HG03378 (cell line): ENCODE data around the gene DNAJB5.

Experiments
- ATAC-seq: cut with Tn5 transposase; IDR thresholded peaks from one replicate; pipeline ENCODE4 v1.9.1; 2021; ENCODE audit warnings: mild to moderate bottlenecking, moderate library complexity; ENCODE audit not compliant: unreplicated experiment

The DNAJB5 gene

DNA sequence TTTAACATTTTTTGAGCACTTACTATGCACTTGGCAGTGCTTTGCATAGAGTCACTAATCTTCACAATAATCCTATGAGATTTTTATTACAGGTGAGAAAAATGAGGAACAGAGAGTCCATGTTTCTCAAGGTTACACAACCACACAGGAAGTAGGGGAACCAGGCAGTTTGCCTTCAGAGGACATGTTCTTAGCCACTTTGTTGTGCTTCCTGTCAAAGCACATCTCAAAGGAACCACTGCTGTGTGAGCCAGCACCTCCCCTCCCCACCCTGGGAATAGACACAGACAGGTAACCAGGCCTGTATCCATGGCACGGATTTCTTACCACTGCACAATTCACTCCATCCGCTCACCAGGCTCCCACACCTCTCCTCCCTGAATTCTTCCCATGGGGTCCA is 6.3 kb upstream of the DNAJB5 start:
- ATAC-seq: peak; percentile 55

DNA sequence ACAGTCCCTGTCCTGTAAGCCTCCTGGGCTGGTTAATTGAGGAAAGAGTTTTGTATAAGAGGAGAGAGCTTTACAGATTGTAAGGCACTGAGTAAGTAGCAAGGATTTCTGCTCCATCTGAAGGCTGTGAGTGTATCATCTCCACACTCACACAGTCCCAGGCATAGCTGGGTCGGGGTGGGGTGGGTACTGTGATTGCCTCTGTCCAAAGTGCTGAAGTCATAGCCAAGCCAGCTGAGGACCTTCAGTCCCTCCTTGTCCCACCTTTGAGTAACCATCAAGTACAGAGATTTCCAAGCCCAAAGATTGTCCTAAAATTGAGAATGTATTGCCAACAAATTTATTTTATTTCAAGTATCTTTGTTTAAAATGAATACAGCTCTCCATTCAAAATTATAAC is 5.5 kb upstream of the DNAJB5 start:
- ATAC-seq: no peak

DNA sequence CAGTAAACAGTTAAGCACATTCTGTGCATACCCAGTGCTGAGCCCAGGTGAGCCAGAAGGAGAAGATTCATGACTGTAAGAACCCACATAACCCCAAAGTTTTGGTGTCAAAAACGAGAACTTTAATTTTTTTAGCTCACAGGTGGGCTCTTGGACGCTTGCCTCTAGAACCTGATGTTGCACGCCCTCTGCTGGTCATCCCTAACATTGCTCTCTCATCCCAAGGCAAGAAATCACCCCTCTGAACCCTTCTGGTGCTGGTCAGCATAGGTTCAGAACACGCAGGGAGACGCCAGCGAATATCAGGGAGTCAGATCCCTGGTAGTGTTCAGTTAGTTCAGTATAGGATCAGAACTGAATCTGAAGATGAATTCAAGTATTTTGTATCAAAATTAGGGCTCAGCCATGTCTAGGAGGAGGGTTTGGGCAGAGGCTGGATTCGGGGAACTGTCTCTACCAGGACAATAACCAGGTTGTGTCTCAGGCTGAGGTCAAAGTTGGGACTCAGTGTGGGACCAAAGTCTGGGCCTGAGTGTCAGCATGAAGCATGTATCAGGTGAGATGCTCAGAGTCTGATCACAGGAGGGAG is 4.1 kb upstream of the DNAJB5 start:
- no peak for ATAC-seq

DNA sequence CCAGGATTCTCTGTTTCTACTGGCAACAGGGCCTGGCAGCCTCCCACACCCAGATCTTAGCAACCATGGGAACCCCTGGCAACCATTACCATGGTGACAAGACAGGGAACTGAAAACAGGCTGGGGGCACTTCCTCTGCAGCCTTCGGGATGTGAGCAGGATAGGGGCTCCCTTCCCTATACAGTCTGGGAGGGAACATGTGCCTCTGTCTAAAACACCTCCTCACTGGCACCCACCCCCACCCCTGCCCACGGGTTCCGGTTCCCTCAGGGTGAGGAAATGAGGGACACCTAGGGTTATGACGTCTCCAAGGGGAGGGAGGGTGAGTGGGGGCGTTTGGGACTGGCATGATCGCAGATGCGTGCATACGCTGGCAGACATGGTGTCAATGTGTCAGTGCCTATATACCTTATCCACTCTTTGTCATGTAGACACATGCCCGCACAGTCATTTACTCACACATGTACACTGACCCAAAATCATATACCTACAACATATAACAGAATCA is 3.0 kb upstream of the DNAJB5 start:
- ATAC-seq: no peak

DNA sequence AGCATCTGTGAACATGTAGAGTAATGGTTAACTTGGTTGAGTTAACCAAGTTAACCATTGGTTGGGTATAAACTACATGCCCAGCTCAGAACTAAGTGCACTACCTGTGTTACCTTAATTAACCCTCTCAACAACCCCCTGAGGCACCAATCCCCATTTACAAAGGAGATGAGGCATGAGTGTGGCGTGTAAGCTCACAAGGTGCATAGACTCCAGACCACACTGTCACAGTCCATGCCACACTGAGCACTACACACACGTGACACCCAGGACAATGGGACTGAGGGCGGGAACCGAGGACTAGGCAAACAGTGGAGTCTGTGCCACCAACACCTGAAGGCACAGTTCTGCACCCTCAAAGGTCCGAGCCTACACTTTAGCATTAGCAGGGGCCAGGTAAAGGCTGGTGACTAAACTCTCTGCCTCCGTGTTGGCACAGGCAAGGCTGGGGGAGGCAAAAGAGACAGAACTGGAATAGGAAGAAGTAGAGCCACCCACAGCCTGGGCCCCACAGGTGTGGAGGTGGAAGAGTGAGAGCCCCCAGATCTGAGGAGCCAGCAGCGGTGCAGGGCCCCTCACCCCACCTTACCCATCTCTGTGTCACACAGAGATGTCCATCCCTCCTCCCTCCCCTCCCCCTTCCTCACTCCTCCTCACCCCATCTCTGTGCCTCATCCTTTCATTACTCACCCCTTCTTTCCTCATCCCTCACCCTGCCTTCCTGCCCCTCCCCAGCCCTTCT is 2.2 kb upstream of the DNAJB5 start:
- no peak for ATAC-seq

DNA sequence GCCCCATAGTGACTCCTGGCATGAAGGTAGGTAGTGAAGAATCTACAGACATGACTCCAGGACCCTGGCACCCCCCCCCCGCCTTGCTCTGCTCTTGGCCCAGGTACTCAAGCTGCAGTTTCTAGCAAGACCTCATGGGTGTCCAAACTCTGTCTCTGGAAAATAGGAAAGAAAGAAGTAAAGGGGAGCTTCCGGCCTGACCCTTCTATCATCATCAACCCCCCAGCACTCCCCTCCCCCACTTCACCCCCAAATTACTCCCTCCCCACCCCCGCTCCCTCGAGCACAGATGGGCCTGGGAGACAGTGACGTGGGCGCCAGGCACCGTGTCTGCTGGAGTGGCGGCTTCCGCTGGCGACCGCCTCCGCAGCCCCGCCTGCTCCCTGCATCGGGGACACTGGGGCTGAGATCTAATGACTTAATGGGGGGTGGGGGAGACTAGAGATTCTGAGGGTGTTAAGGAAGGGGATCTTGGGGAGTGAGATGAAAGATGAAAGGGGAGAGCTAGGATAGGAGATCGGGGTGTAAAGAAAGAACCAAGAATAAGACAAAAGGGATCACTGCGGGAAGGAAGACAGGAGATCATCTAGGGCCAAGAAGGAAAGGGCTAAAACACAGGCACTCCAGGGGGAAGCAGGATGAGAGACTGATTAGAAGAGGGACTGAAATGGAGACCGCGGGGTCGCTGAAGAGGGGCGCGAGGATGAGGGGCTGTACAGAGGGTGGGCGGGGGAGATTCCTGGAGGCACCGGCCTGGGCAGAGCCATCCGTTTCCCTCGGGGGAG is 1.1 kb upstream of the DNAJB5 start:
- ATAC-seq: no peak

DNA sequence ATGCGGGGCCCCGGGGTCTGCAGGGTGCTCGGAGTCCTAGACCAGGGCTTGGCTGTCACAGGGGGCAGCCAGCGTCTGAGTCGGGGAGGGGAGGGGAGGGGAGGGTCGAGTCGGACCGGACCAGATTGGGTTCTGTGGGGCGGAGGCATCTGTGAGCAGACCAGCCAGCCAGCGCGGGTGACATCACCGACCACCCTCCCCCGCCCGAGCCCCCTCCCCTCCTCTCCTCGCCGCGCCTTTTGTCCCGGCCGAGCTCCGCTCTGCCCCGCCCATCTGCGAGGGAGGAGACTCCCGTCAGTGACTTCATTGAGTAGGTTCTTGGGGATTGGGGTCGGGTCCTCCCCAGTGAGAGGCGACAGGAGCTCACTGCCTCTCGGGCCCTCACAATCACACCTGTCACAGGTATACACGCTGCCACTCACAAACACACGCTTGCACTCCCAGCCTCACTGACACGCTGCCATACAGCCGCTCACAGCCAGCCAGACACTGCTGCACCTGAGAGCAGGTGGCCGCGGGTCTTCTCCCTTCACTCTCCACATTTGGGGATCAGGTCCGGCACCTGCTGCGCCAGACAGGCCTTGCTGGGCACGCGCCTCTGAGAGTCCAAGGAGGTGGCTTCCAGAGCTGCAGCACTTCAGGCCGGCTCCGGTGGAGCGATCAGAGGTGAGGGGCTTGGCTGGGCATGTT is 546 bp downstream of the DNAJB5 start:
- ATAC-seq: no peak

DNA sequence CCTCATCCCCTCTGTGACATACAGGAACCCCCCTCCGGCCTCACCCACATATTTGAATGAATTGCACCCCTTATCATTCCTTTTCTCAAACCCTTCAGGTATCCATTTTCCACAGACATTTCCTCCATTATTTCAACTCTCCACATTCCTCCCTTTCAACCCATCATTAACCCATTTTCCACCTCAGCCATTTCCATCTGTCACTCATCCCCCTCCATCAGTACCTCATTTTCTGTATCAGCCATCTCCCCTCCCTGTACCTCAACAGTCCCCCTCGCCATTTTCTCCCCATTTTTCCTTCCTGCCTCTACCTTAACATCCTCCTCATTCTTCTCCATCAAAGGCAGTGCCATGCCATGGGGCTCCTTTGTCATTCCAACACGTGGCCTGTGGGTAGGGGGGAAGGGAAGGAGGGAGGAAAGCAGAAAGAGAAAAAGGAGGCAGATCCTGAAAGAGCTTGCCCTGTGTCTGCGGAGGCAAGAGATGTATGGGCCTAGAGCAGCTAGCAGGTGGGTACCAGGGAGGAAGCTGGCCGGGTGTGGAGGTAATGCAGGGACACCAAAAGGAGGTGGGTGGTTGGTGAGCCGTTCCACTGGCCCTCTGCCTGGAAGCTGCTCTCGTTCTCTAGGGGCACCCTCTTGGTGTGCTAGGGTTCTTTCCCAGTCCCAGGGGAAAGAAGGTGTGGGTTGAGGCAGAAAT is 1.5 kb downstream of the DNAJB5 start:
- no peak for ATAC-seq

DNA sequence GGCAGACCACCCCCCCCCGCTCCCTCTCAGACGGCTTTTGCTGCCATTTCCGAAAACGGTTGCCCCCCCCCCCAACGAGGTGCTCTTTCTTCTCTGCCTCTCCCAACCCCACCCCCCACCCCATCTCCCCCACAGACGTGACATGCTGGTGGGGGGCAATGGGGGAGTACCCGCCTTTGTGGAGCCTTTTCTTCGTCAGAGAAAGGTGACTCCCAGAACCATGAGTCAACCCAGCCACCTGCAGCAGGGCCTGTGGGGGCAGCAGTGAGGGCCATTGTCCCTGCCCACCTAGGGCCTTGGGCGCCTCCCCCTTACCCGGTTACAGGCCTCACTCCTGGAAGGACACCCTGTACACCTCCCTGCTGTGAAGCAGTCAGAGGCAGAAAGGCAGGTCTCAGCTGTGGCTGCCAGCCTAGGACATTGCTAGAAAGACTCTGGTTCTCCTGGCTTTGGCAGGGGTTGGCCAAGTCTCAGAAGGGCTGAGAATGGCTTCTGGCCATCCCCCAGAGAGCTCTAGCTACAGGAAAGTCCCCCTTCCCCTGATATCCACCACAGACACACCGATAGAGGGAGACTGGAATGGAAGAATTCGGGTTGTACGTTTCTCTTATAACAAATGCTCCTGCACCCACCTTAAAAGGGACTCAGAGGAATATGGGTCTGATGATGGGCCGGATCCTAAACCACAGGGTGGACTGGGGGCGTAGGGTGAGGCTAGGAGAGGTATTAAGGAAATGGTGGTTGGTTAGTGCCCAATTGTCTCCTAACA is 2.2 kb downstream of the DNAJB5 start:
- no peak for ATAC-seq

DNA sequence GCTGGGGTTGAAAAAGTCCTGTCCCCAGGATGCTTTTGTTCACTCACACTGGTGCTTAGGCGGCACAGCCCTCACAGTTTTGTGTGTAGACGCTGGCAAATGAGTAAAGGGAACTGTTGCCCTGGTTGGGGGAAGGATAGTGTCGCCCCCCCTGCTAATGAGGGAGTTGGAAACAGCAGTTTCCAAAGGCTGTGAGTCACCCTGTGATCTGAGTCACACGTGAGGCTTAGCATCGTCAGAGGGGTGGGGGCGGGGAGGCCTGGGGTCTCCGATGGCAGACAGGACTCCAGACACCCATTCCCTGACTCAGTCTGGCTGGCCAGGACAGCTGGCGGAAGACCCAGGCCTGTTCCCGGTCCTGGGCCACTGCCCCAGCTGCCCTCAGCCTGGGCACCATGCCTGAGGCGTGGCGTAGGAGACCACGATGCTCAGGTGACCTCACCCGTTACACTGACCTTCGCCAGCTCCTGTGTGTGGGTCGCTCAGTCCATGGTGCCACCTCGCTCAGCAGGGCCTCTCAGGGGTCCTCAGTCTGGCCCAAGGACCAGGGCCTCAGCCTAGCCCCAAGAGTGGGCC is 2.9 kb downstream of the DNAJB5 start:
- no peak for ATAC-seq

DNA sequence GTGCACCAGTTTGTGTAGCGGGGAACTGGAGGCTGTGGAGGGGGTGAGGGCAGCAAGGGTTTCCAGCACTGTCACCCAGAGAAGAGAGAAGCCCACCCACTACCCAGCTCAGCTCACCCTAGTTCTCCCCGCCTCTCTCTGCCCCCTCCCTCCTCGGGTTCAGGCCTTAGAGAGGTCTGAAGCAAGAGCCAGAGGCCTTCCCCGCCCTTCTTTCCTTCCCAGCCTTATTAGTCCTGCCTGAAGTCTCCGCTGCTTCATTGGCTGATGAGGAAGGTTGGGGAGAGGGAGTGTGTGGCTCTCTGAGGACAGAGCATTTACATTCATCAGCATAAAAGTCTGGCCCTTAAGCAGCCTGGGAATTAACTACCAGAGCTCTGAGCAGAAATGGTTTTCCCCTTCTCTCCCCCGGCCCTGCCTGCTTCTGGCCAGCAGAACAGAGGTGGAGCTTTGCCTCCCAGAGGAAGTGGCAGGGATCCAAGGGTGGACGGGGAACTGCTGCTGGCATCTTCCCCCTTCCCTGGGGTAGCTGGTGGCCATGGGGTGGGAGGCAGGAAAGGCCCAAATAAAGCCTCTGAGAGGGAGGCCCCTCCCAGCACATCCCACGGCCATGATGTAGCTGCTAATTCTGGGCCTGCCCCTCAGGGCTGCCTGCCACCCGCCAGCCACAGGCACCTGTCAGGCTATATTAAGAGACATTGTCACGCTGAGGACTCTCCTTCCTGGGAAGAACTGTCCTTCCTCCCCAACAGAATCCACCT is 4.1 kb downstream of the DNAJB5 start:
- no peak for ATAC-seq

DNA sequence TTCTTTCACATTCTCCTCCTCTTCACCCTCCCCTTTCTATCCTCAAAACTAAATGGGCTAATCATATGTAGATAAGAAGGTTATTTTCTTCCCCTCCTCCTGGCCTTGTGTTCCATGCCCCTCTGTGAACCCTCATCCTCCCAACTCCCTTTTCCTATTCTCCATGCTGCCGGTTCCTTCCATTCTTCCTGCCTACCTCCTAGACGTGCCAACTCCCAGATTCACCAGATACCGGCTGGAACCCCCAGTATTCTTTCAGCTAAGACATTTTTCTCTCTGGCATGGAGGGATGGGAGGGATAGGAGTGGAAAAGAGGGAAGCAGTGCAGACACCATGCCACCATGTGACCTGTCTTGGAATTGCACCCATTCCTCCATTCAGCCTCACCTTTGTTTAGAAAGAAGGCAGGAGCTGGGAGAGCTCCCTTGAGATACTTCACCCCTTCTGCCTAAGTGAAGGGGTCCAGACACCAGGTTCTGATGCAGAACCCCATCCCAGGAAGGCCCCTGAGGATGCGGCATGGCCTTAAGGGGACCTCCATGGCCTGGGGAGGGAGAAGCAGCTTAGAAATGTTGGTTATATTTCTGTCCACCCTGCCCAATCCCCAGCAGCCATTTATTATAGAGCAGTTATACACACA is 4.8 kb downstream of the DNAJB5 start:
- no peak for ATAC-seq

DNA sequence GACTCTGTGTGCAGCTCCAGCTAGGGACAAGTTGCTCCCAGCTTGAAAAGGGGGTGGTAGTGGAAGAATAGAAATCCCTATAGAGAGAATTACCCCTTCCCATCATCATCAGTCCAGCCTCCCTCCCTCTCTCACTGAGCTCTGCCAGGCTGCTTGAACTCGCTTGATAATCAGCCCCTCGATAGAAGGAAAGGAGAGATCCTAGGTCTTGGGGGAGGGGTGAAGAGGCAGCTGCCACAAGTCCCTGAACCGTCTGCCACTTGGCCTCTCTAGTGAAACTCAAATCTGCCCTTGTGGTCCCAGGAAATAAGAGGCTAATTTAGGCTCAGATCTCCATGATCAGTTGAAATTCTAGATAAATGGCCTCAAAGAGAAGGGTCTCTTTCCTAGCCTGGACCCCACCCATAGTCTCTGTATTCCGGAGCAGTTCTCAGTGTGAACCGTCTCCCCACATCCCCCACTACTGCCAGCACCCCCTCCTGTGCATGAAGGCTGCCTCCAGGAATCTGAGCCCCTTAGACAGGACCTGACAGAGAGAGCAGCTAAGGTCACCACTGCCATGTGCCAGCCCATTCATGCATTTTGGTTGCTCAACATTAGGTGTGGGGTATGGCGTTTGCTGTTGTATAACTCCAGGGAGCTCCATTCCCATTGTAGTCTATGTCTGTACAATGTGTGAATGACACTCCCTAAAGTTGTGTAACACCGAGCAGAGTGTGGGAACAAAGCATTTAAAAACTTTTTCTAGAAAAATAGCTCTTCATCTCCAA is 5.5 kb downstream of the DNAJB5 start:
- ATAC-seq: no peak

DNA sequence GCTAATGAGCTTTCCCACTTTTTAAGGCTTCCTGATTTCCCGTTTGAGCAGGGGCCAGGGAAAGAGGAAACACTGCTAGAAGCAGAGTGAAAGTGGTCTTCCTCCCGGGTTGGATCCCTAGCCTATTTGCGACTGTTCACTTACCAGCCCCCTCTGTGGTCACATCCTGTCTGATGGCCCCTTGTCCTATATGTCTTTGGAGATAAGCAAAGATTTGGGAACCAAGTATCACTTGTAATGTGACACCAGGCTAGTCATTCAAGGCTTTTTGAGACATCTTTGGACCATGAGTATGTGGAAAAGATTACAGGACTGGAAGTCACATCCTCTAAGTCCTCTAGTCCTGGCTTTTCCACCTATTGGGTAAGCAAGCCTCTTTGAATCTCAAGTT is 6.1 kb downstream of the DNAJB5 start:
- ATAC-seq: no peak

DNA sequence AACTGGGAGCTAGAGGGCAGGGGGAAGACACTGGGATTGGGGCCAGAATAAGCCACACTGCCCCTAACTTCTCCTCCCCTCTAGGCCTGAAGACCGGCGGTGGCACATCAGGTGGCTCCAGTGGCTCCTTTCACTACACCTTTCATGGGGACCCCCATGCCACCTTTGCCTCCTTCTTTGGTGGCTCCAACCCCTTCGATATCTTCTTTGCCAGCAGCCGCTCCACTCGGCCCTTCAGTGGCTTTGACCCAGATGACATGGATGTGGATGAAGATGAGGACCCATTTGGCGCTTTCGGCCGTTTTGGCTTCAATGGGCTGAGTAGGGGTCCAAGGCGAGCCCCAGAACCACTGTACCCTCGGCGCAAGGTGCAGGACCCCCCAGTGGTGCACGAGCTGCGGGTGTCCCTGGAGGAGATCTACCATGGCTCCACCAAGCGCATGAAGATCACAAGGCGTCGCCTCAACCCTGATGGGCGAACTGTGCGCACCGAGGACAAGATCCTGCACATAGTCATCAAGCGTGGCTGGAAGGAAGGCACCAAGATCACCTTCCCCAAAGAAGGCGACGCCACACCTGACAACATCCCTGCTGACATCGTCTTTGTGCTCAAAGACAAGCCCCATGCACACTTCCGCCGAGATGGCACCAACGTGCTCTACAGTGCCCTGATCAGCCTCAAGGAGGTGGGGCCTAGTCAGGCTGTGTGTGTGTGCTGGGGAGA is 6.8 kb downstream of the DNAJB5 start:
- ATAC-seq: no peak

DNA sequence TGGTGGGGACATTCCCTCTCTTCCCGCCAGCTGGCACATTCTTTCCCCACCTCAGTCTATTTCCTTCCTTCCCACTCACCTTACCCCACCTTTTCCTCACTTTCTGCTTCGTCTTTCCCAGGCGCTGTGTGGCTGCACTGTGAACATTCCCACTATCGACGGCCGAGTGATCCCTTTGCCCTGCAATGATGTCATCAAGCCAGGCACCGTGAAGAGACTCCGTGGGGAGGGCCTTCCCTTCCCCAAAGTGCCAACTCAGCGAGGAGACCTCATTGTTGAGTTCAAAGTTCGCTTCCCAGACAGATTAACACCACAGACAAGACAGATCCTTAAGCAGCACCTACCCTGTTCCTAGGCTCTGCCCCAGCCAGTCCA is 7.3 kb downstream of the DNAJB5 start:
- no peak for ATAC-seq

DNA sequence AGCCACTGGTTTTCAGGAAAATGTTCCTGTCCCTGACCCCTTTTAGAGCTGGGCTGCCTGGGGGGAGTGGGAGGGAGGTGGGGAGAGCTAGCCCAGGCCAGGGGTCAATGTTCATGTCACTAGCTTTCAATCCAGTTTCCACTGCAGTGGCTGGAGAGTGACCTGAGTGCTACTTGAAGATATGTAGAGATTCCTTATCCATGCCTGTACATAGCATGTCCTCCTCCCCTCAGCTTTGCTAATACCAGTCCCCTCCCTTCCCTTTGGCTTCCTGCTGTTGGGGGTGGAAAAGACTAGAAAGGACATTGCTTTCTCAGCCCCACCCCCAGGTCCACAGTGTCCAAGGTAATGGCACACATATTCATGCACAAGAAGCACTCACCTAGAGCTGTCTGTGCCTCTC is 7.8 kb downstream of the DNAJB5 start:
- no peak for ATAC-seq
